ENCODE measurements around the gene UBE2J2. TPM values are rescaled to one million over a fixed set of nuclear protein-coding genes. Genes with fewer than 3 reads are reported as not detected.
A peak's percentile ranks its signal among the peaks of the same experiment; 100 is the strongest.

The UBE2J2 gene
- total RNA-seq, 4 donors from 2014 or later = 30.2 to 70.0 (median 60.0) TPM

DNA sequence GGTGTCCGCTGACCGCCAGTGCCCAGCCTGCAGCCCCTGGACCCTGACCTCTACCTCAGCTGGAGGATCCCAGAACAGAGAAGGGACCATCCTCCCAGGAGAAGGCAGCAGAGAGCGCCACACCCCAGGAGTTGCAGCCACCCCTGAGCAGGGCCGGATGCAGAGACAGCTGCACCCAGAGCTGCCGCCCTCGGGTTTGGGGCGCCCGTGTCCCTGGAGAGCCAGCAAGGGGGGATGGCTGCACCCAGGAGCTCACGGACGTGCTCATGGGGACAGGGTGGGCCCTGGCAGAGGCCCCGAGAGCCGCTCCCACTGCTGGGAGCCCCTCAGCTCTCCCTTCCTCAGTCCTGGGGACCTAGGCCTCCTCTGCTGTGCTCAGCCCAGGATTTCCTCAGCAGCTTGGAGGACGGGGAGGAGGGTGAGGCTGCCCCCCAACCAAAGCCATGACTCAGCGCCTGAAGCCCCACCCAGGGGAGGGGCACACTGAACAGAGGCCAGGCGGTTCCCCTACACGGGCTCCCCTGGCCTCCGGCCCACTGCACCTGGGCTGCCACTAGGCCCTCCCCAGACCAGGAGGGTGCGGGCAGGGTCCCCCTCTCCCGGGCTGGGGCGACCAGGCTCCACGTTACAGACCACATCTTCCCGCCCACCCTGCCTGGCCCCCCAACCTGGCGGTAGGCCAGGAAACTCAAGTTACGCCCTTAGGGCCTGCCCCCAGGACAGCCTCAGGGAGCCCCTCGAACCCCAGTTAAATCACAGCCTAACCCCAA lies 31.8 kb upstream of the UBE2J2 start:
- H3K36me3 ChIP-seq = peaks cover 3% of the 10 kb centered on the region
- H3K9me3 ChIP-seq = no peaks in the 10 kb centered on the region
- TF ChIP-seq POLR2A (IDR thresholded peaks at IDR 0.05) = no peak
- TF ChIP-seq, protein P1, sequence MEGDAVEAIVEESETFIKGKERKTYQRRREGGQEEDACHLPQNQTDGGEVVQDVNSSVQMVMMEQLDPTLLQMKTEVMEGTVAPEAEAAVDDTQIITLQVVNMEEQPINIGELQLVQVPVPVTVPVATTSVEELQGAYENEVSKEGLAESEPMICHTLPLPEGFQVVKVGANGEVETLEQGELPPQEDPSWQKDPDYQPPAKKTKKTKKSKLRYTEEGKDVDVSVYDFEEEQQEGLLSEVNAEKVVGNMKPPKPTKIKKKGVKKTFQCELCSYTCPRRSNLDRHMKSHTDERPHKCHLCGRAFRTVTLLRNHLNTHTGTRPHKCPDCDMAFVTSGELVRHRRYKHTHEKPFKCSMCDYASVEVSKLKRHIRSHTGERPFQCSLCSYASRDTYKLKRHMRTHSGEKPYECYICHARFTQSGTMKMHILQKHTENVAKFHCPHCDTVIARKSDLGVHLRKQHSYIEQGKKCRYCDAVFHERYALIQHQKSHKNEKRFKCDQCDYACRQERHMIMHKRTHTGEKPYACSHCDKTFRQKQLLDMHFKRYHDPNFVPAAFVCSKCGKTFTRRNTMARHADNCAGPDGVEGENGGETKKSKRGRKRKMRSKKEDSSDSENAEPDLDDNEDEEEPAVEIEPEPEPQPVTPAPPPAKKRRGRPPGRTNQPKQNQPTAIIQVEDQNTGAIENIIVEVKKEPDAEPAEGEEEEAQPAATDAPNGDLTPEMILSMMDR (IDR thresholded peaks at IDR 0.05) = no peak
- TF ChIP-seq EP300 (IDR thresholded peaks at IDR 0.05) = no peak
- TF ChIP-seq POLR2AphosphoS5 (IDR thresholded peaks at IDR 0.05) = no peak
- no peaks in the 10 kb centered on the region for H3K27me3 ChIP-seq
- H3K4me3 ChIP-seq = peak overlapping the region; percentile 65
- DNase-seq (ENCODE audit: low spot score in 2 of 2) = peak in 1 of 2 donors; percentile 90
- H3K27ac ChIP-seq = peak overlapping the region; percentile 93
- 24% methylated on average over 4 of the region's 25 CpGs for WGBS
- peaks cover 76% of the 10 kb centered on the region for H3K4me1 ChIP-seq

DNA sequence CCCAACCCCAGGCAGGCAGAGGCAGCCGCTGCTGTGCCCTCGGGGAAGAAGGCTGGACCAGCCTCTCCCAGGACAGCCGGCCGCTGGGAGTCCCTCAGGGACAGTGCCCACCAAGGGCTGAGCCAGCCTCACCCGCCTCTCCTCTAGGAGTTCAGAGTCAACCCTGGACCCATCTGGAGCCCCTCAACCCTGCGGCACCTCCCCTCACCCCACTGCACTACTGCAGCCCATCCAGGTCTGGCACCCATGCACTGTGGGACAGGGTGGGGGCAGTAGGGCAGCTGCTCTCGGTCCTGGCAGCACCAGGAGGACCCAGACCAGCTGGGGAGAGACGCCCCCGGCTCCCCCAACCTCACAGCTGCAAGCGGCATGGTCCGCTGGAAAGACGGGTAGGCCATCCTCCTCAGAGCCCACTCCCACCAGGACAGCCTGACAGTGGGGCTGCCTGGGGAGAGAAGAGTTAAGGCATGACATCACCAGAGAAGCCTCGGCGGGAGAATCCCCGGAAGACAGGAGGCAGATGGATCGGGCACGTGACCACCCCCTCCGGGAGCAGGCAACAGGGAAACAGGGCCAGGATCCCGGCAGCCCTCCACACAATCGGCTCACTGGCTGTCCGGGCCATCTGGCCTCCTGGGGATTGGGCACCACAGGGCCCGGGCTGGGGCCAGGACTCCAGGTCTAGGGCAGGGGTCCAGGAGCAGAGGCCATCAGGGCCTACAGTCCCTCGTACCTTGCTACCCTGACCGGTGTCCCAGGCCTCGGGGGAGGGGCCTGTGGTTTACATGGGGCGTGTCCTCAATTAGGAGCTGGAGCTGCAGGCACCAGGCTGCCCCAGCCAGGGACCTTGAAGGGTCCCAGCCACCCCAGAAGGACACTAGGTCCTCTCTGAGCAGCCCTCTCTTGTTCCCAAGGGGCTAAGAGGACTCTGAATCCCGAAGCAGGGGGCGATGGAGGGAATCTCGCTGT lies 31.0 kb upstream of the UBE2J2 start:
- peaks cover 69% of the 10 kb centered on the region for H3K4me1 ChIP-seq
- H3K36me3 ChIP-seq = peaks cover 10% of the 10 kb centered on the region
- WGBS = 6% methylated on average over 9 of the region's 29 CpGs
- DNase-seq (ENCODE audit: low spot score in 2 of 2) = peak; percentile 89 to 91
- no peak for TF ChIP-seq EP300 (IDR thresholded peaks at IDR 0.05)
- TF ChIP-seq, protein P1 (IDR thresholded peaks at IDR 0.05) = no peak
- TF ChIP-seq POLR2A (IDR thresholded peaks at IDR 0.05) = no peak
- no peak for TF ChIP-seq POLR2AphosphoS5 (IDR thresholded peaks at IDR 0.05)
- peak overlapping the region; percentile 93 for H3K27ac ChIP-seq
- H3K9me3 ChIP-seq = no peaks in the 10 kb centered on the region
- no peaks in the 10 kb centered on the region for H3K27me3 ChIP-seq
- peak overlapping the region; percentile 65 for H3K4me3 ChIP-seq

DNA sequence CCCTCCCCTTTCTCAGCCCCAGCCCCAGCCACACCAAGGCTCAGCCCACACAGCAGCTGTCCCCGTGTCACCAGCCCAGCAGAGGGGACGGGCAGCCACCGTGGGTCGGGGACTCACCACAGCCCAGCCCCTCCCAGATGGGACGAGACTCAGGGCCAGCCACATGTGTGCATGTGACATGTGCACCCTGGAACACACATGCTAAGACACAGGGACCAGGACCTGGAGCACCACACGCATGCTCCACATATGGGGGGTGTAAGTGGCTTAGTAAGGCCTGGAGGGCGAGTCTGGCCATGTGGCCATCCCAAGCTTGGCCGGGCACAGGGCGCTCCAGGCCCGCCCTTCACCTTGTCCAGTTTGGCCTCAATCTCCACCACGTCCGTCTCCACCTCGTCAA lies 30.1 kb upstream of the UBE2J2 start:
- no peaks in the 10 kb centered on the region for H3K9me3 ChIP-seq
- 80% methylated on average over 2 of the region's 13 CpGs for WGBS
- H3K27me3 ChIP-seq = no peaks in the 10 kb centered on the region
- no peak for DNase-seq (ENCODE audit: low spot score in 2 of 2)
- peak overlapping the region; percentile 65 for H3K4me3 ChIP-seq
- peaks cover 61% of the 10 kb centered on the region for H3K4me1 ChIP-seq
- TF ChIP-seq POLR2A (IDR thresholded peaks at IDR 0.05) (no peak), POLR2AphosphoS5 (IDR thresholded peaks at IDR 0.05) (no peak), EP300 (IDR thresholded peaks at IDR 0.05) (no peak)
- TF ChIP-seq, protein P1 (IDR thresholded peaks at IDR 0.05) = no peak
- peaks cover 17% of the 10 kb centered on the region for H3K36me3 ChIP-seq
- peak overlapping the region; percentile 93 for H3K27ac ChIP-seq

DNA sequence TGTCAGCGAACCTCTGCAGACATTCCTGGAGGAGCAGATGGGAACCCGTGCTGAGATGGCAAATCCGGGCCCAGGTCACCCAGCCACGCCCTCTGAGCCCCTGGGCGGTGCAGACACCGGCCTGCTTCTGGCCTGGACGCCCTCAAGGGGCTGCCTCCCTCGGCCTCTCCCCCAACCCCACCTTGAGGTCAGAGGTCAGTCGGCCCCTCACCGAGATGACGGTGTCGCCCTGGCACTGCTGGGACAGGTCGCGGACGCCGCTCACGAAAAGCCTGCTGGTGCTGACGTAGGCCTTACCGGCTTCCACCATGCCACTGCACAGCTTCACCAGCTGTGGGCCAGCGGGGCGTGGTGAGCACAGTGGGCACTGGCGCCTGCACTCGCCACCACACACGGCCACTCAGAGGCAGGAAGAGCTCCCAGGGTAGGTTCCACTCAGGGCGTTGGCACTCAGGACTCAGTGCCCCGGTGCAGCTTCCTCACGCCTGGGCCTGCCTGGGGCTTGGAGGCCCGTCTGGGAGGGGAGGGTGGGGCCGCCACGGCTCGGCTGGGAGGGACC lies 29.4 kb upstream of the UBE2J2 start:
- Histone ChIP-seq H3K4me1 (peaks cover 61% of the 10 kb centered on the region), H3K4me3 (peak overlapping the region; percentile 65), H3K27ac (peak overlapping the region; percentile 93), H3K27me3 (no peaks in the 10 kb centered on the region), H3K36me3 (peaks cover 24% of the 10 kb centered on the region), H3K9me3 (no peaks in the 10 kb centered on the region)
- 36% methylated on average over 8 of the region's 31 CpGs for WGBS
- no peak for TF ChIP-seq POLR2AphosphoS5 (IDR thresholded peaks at IDR 0.05)
- TF ChIP-seq EP300 (IDR thresholded peaks at IDR 0.05) = no peak
- TF ChIP-seq, protein P1 (IDR thresholded peaks at IDR 0.05) = no peak
- TF ChIP-seq POLR2A (IDR thresholded peaks at IDR 0.05) = no peak
- DNase-seq (ENCODE audit: low spot score in 2 of 2) = no peak

Data from suprapubic skin (tissue), 4 donors.